Neural progenitor cell (in vitro differentiated cells): ENCODE measurements around the gene WDR53. TPM values are rescaled to one million over a fixed set of nuclear protein-coding genes. Genes with fewer than 3 reads are reported as not detected.
"Not testable (repeated sequence)": the region's sequence is repeated elsewhere in the genome, so short reads cannot be mapped to it uniquely, and the experiment has no call there.

Experiments used
- DNase-seq: peaks from one replicate; pipeline ENCODE4 v3.0.0-alpha.2; 2016; ENCODE audit warnings: low spot score
- H2AFZ ChIP-seq: fragments of 200-600 bp; sonication (generic); replicated peaks from 2 replicates; pipeline ENCODE4 v1.6.1; 2016; ENCODE audit warnings: antibody characterized with exemption
- H3F3A ChIP-seq: fragments of 200-600 bp; sonication (generic); 2 replicates; pipeline ENCODE4 v1.6.1; 2016; ENCODE audit warnings: antibody characterized with exemption, low read depth
- H3K27ac ChIP-seq: fragments of 200-600 bp; sonication (generic); 2 replicates; pipeline ENCODE4 v1.5.1; 2016; ENCODE audit warnings: mild to moderate bottlenecking
- H3K27me3 ChIP-seq: fragments of 200-600 bp; sonication (generic); 2 replicates; pipeline ENCODE4 v1.6.1; 2016; ENCODE audit warnings: mild to moderate bottlenecking, moderate library complexity
- H3K36me3 ChIP-seq: fragments of 200-600 bp; sonication (generic); 2 replicates; pipeline ENCODE4 v1.5.1; 2016
- H3K4me1 ChIP-seq: fragments of 200-600 bp; sonication (generic); 2 replicates; pipeline ENCODE4 v1.6.1; 2016; ENCODE audit warnings: mixed run types
- H3K4me2 ChIP-seq: fragments of 200-600 bp; sonication (generic); 2 replicates; pipeline ENCODE4 v1.6.1; 2016
- H3K4me3 ChIP-seq: fragments of 200-600 bp; sonication (generic); 2 replicates; pipeline ENCODE4 v1.5.1; 2016
- H3K79me2 ChIP-seq: fragments of 200-600 bp; sonication (generic); 2 replicates; pipeline ENCODE4 v1.6.1; 2016; ENCODE audit warnings: low read depth
- H3K9ac ChIP-seq: fragments of 200-600 bp; sonication (generic); 2 replicates; pipeline ENCODE4 v1.6.1; 2016
- H3K9me3 ChIP-seq: fragments of 200-600 bp; sonication (generic); 2 replicates; pipeline ENCODE4 v1.5.1; 2016; ENCODE audit warnings: low read depth
- H4K20me1 ChIP-seq: fragments of 200-600 bp; sonication (generic); 2 replicates; pipeline ENCODE4 v1.6.1; 2016; ENCODE audit warnings: low read depth
- H3K27ac Mint-ChIP-seq: 3 replicates; pipeline ENCODE4 v1.8.0; 2021; ENCODE audit warnings: mixed read lengths
- H3K27me3 Mint-ChIP-seq: 2 replicates; pipeline ENCODE4 v1.8.0; 2022; ENCODE audit warnings: low read depth, mild to moderate bottlenecking, inconsistent platforms, moderate library complexity, mixed read lengths; ENCODE audit not compliant: insufficient read depth
- H3K36me3 Mint-ChIP-seq: 3 replicates; pipeline ENCODE4 v1.8.0; 2021; ENCODE audit warnings: mixed read lengths
- H3K4me1 Mint-ChIP-seq: 3 replicates; pipeline ENCODE4 v1.8.0; 2021; ENCODE audit warnings: mixed read lengths
- H3K4me3 Mint-ChIP-seq: 3 replicates; pipeline ENCODE4 v1.8.0; 2021; ENCODE audit warnings: mild to moderate bottlenecking, moderate library complexity, mixed read lengths
- H3K9me3 Mint-ChIP-seq: 3 replicates; pipeline ENCODE4 v1.8.0; 2020; ENCODE audit warnings: mixed read lengths
- EZH2 ChIP-seq: fragments of 200-600 bp; sonication (generic); IDR thresholded peaks from 2 replicates; pipeline ENCODE4 v1.6.1; 2017; ENCODE audit warnings: antibody characterized with exemption, mild to moderate bottlenecking, moderate library complexity
- EZH2phosphoT487 ChIP-seq: fragments of 200-600 bp; sonication (generic); IDR thresholded peaks from 2 replicates; pipeline ENCODE4 v1.6.1; 2017; ENCODE audit warnings: antibody characterized with exemption
- total RNA-seq: library from RNA; depleted of rRNA; stranded (reverse); fragments of >200 nt; gene quantifications from 2 replicates; pipeline ENCODE4 v1.2.3, GENCODE V29; 2015; ENCODE audit warnings: low replicate concordance
- TF ChIP-seq, protein P1 (sequence below): fragments of 200-600 bp; sonication (generic); IDR thresholded peaks from 2 replicates; pipeline ENCODE4 v1.5.1; 2017; ENCODE audit warnings: antibody characterized with exemption, mild to moderate bottlenecking

The WDR53 gene
- total RNA-seq, 1 donor from 2014 or later, result 9.7 TPM

DNA sequence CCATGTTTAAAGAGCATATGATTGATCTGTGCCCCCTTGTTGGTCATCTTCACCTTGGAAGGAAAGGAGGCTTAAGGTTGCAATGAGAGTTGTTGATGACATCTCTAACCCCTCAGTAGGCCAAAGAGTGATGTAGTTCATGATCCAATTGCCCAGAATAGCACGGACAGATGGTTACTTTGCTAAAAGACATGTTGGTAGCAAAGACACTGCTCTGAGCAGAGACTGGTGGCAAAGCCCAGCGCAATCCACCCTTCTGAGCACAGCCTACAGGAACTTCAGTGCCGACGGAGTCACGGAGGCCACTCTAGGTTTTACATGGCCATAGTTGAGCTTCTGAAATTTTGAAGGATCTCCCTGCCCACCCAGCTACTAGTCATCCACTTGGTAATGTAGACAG, 21.9 kb upstream of the WDR53 start:
- no peaks in the 10 kb centered on the region for H3K4me1 Mint-ChIP-seq
- no peak for DNase-seq
- no peaks in the 10 kb centered on the region for H3K9me3 Mint-ChIP-seq

DNA sequence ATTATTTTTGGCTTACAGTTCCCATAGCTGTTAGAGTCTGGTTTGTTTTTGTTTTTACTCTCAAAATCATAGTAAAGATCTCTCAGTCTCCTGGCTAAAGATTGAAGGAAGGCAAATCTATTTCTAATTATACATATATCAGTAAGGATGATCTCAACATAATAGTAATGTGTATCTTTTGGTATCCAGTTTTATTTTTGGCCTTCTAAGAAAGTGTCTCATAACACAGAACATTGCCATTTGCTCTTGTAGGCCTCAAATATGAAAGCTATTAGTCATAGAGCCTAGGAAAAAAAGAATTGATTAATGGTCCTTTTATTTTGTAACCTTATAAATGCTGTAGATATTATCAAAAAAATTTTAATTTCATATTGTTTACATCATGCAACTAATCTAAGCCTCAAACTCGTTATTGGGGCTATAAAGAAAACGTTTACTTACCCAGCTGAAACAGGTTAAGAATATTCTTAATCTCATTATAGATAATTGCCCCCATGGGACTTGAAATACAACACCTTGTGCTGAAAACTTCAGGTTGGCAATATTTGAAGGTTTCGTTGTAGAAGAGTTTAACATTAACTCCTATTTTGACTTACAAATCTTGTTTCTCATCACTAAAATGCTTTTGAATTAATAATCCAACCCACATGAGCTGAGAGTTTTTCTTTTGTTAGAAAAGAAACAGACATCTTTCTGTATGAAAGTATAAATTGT, 16.8 kb upstream of the WDR53 start:
- H3K27me3 Mint-ChIP-seq, result peaks cover 3% of the 10 kb centered on the region
- H3K9me3 Mint-ChIP-seq, result no peaks in the 10 kb centered on the region
- no peaks in the 10 kb centered on the region for H3K4me1 ChIP-seq
- H2AFZ ChIP-seq, result no peak overlapping the region
- H3K36me3 Mint-ChIP-seq, result peaks cover 17% of the 10 kb centered on the region
- peaks cover 11% of the 10 kb centered on the region for H3K36me3 ChIP-seq
- no peaks in the 10 kb centered on the region for H3K27me3 ChIP-seq
- H3K4me1 Mint-ChIP-seq, result no peaks in the 10 kb centered on the region
- peak overlapping the region; percentile 15 for H3K9ac ChIP-seq
- no peaks in the 10 kb centered on the region for H3K79me2 ChIP-seq
- no peaks in the 10 kb centered on the region for H4K20me1 ChIP-seq
- TF ChIP-seq EZH2 (no peak), EZH2phosphoT487 (no peak)
- TF ChIP-seq, protein P1, sequence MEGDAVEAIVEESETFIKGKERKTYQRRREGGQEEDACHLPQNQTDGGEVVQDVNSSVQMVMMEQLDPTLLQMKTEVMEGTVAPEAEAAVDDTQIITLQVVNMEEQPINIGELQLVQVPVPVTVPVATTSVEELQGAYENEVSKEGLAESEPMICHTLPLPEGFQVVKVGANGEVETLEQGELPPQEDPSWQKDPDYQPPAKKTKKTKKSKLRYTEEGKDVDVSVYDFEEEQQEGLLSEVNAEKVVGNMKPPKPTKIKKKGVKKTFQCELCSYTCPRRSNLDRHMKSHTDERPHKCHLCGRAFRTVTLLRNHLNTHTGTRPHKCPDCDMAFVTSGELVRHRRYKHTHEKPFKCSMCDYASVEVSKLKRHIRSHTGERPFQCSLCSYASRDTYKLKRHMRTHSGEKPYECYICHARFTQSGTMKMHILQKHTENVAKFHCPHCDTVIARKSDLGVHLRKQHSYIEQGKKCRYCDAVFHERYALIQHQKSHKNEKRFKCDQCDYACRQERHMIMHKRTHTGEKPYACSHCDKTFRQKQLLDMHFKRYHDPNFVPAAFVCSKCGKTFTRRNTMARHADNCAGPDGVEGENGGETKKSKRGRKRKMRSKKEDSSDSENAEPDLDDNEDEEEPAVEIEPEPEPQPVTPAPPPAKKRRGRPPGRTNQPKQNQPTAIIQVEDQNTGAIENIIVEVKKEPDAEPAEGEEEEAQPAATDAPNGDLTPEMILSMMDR, result no peak
- no peak overlapping the region for H3K4me2 ChIP-seq
- no peak overlapping the region for H3K27ac ChIP-seq
- H3K4me3 ChIP-seq, result no peak overlapping the region
- DNase-seq, result no peak
- H3K4me3 Mint-ChIP-seq, result no peak overlapping the region
- H3K9me3 ChIP-seq, result no peaks in the 10 kb centered on the region
- H3F3A ChIP-seq, result no peaks in the 10 kb centered on the region
- H3K27ac Mint-ChIP-seq, result no peak overlapping the region

More for the DNA sequence above, 21.9 kb upstream of the WDR53 start:
- Histone ChIP-seq H3K9me3 (no peaks in the 10 kb centered on the region), H3K27ac (no peak overlapping the region), H3F3A (no peaks in the 10 kb centered on the region), H3K9ac (no peak overlapping the region), H3K4me3 (no peak overlapping the region), H4K20me1 (no peaks in the 10 kb centered on the region), H3K4me1 (no peaks in the 10 kb centered on the region), H3K4me2 (no peak overlapping the region), H3K36me3 (no peaks in the 10 kb centered on the region), H3K79me2 (no peaks in the 10 kb centered on the region), H3K27me3 (no peaks in the 10 kb centered on the region), H2AFZ (no peak overlapping the region)
- TF ChIP-seq, protein P1, result no peak
- no peak for TF ChIP-seq EZH2phosphoT487
- no peak for TF ChIP-seq EZH2
- H3K27ac Mint-ChIP-seq, result no peak overlapping the region
- peaks cover 3% of the 10 kb centered on the region for H3K36me3 Mint-ChIP-seq
- H3K4me3 Mint-ChIP-seq, result no peak overlapping the region
- peaks cover 2% of the 10 kb centered on the region for H3K27me3 Mint-ChIP-seq

DNA sequence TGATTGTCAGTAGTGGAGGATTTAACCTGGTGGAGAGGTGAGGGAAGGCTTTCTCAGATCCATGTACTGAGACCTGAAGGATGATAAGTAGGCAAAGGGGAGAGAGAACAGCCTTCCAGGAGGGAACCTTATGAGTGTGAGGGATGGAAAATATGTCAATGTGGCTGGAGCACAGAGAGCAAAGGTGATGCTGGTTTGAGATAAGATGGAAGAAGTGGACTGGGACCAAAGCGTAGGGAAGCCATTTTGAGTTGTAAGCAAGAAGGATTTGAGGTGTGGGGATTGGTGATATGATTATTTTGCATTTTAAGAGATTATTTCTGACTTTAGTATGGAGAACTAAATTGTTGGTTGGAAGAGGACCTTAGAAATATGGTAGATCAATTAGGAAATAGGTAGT, 4.0 kb upstream of the WDR53 start:
- Histone ChIP-seq H3K4me2 (no peak overlapping the region), H3F3A (no peaks in the 10 kb centered on the region), H3K9me3 (no peaks in the 10 kb centered on the region), H3K9ac (no peak overlapping the region), H3K27ac (no peak overlapping the region), H4K20me1 (peaks cover 14% of the 10 kb centered on the region), H3K79me2 (peaks cover 88% of the 10 kb centered on the region), H3K4me3 (no peak overlapping the region), H3K36me3 (no peaks in the 10 kb centered on the region), H3K4me1 (peaks cover 11% of the 10 kb centered on the region), H2AFZ (no peak overlapping the region), H3K27me3 (no peaks in the 10 kb centered on the region)
- no peaks in the 10 kb centered on the region for H3K36me3 Mint-ChIP-seq
- H3K4me1 Mint-ChIP-seq, result peaks cover 17% of the 10 kb centered on the region
- no peak overlapping the region for H3K27ac Mint-ChIP-seq
- no peak for DNase-seq
- H3K27me3 Mint-ChIP-seq, result no peaks in the 10 kb centered on the region
- TF ChIP-seq, protein P1, result no peak
- TF ChIP-seq EZH2phosphoT487 (no peak), EZH2 (no peak)
- H3K4me3 Mint-ChIP-seq, result no peak overlapping the region
- no peaks in the 10 kb centered on the region for H3K9me3 Mint-ChIP-seq

DNA sequence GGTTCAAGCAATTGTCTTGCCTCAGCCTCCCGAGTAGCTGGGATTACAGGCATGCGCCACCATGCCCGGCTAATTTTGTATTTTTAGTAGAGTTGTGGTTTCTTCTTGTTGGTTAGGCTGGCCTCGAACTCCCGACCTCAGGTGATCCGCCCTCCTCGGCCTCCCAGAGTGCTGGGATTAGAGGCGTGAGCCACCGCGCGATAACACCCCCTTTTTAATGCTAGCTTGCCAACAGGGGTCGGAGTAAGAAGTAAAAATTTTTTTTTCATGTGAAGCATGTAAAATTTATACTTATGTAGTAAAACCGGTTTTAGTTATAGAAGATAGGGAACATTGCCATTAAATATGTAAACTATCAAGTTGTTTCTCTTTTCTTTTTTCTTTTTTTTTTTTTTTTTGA, 2.0 kb upstream of the WDR53 start:
- not testable (repeated sequence) for DNase-seq, H3K36me3 ChIP-seq, H3K27me3 Mint-ChIP-seq, H3K27ac ChIP-seq, H3K9ac ChIP-seq, H2AFZ ChIP-seq, H3K27me3 ChIP-seq, H3K27ac Mint-ChIP-seq, H3K36me3 Mint-ChIP-seq, H3K9me3 ChIP-seq, H3K9me3 Mint-ChIP-seq, H3F3A ChIP-seq
- Histone ChIP-seq H4K20me1 (peaks cover 14% of the 10 kb centered on the region), H3K79me2 (peaks cover 77% of the 10 kb centered on the region), H3K4me2 (peak overlapping the region; percentile 97), H3K4me1 (peaks cover 13% of the 10 kb centered on the region), H3K4me3 (peak overlapping the region; percentile 83)
- H3K4me3 Mint-ChIP-seq, result peak overlapping the region; percentile 96
- peaks cover 23% of the 10 kb centered on the region for H3K4me1 Mint-ChIP-seq
